Colonic mucosa (tissue), 4 donors: Measurements from ENCODE around the gene TTC27. TPM values are rescaled to one million over a fixed set of nuclear protein-coding genes. Genes with fewer than 3 reads are reported as not detected.

ENCODE experiments used
- DNase-seq: peaks from one replicate; pipeline ENCODE4 v3.0.0-alpha.2; 2020
- H3K27ac ChIP-seq: fragments of 200-600 bp; one replicate; pipeline ENCODE4 v1.8.0; 2021
- H3K27me3 ChIP-seq: fragments of 200-600 bp; one replicate; pipeline ENCODE4 v1.8.0; 2021
- H3K36me3 ChIP-seq: fragments of 200-600 bp; one replicate; pipeline ENCODE4 v1.8.0; 2021
- H3K4me1 ChIP-seq: fragments of 200-600 bp; one replicate; pipeline ENCODE4 v1.8.0; 2021; ENCODE audit warnings: mild to moderate bottlenecking
- H3K4me3 ChIP-seq: fragments of 200-600 bp; one replicate; pipeline ENCODE4 v1.8.0; 2021
- H3K9ac ChIP-seq, 2 donors: one replicate each; pipeline ENCODE4 v1.7.0; 2013; ENCODE audit warnings: control low read depth in 2 of 2, low read depth in 2 of 2, low read length in 2 of 2
- H3K9me3 ChIP-seq: fragments of 200-600 bp; one replicate; pipeline ENCODE4 v1.8.0; 2021
- CTCF ChIP-seq: fragments of 200-600 bp; IDR thresholded peaks from one replicate; pipeline ENCODE4 v1.8.0; 2022; ENCODE audit warnings: antibody characterized with exemption, mild to moderate bottlenecking
- intact Hi-C: fragments of 100-400 bp; cut with DNase I; formaldehyde crosslinking; loops from one replicate; pipeline ENCODE4 v1.14.1; 2022
- total RNA-seq, 2 donors: library from RNA; stranded (reverse); fragmentation: NEBNext Ultra II Directional in 1 of 2; extraction: Animal tissue kit (Norgen Biotek cat#: 25700) in 1 of 2; gene quantifications; one replicate each; pipeline ENCODE4 v1.2.1, GENCODE V29; 2021
- donor health status: healthy.
- donor health status: DM: no; HTN: no; CAD: no.
- donor health status: DM: no; HTN: no; CAD: no.

The TTC27 gene
- total RNA-seq, 2 donors from 2014 or later: 10.0 to 15.5 TPM

- H3K27ac ChIP-seq: no peak overlapping the region
- H3K9me3 ChIP-seq: no peaks in the 10 kb centered on the region
- intact Hi-C loops: no loop called here
- no peak overlapping the region for H3K9ac ChIP-seq
- TF ChIP-seq CTCF: no peak
- H3K27me3 ChIP-seq: no peaks in the 10 kb centered on the region
- no peak for DNase-seq
- H3K36me3 ChIP-seq: no peaks in the 10 kb centered on the region
- no peak overlapping the region for H3K4me3 ChIP-seq
- no peaks in the 10 kb centered on the region for H3K4me1 ChIP-seq
Observed at GRCh38 chr2:32647180-32647651, 19.4 kb downstream of the TTC27 start.

GRCh38 chr2:32652555-32653209 lies 24.8 kb downstream of the TTC27 start:
- no peak for DNase-seq
- H3K27me3 ChIP-seq: no peaks in the 10 kb centered on the region
- no peaks in the 10 kb centered on the region for H3K36me3 ChIP-seq
- H3K27ac ChIP-seq: no peak overlapping the region
- TF ChIP-seq CTCF: no peak
- no peak overlapping the region for H3K9ac ChIP-seq
- no peaks in the 10 kb centered on the region for H3K4me1 ChIP-seq
- intact Hi-C loops: no loop called here
- H3K4me3 ChIP-seq: no peak overlapping the region
- H3K9me3 ChIP-seq: no peaks in the 10 kb centered on the region

GRCh38 chr2:32656069-32656468 lies 28.2 kb downstream of the TTC27 start:
- intact Hi-C loops: no loop called here
- no peak for TF ChIP-seq CTCF
- Histone ChIP-seq H3K27ac (no peak overlapping the region), H3K9ac (no peak overlapping the region), H3K9me3 (no peaks in the 10 kb centered on the region), H3K36me3 (no peaks in the 10 kb centered on the region), H3K4me3 (no peak overlapping the region), H3K27me3 (no peaks in the 10 kb centered on the region), H3K4me1 (no peaks in the 10 kb centered on the region)
- DNase-seq: no peak

- Histone ChIP-seq H3K9ac (no peak overlapping the region), H3K4me1 (no peaks in the 10 kb centered on the region), H3K4me3 (no peak overlapping the region), H3K9me3 (no peaks in the 10 kb centered on the region), H3K27me3 (no peaks in the 10 kb centered on the region), H3K36me3 (no peaks in the 10 kb centered on the region), H3K27ac (no peak overlapping the region)
- no peak for DNase-seq
- intact Hi-C loops: no loop called here
- no peak for TF ChIP-seq CTCF
Observed at GRCh38 chr2:32663864-32664263, 36.0 kb downstream of the TTC27 start.

GRCh38 chr2:32666704-32667103 lies 38.9 kb downstream of the TTC27 start:
- no peak for TF ChIP-seq CTCF
- intact Hi-C loops: no loop called here
- H3K9ac ChIP-seq: no peak overlapping the region
- H3K4me1 ChIP-seq: no peaks in the 10 kb centered on the region
- no peaks in the 10 kb centered on the region for H3K9me3 ChIP-seq
- H3K36me3 ChIP-seq: no peaks in the 10 kb centered on the region
- H3K4me3 ChIP-seq: no peak overlapping the region
- no peak for DNase-seq
- H3K27me3 ChIP-seq: no peaks in the 10 kb centered on the region
- H3K27ac ChIP-seq: no peak overlapping the region
